WTC11 (cell line): ENCODE measurements around the gene TNIP2.

ENCODE experiments used
- CREB1 ChIP-seq: sonication (generic); formaldehyde crosslinking; IDR thresholded peaks from 2 replicates; pipeline ENCODE4 v1.8.0; 2023; ENCODE audit warnings: mild to moderate bottlenecking, missing genetic modification reagents
- FOXP1 ChIP-seq: sonication (generic); formaldehyde crosslinking; IDR thresholded peaks from 2 replicates; pipeline ENCODE4 v1.8.0; 2022; ENCODE audit warnings: missing genetic modification reagents, mild to moderate bottlenecking, moderate library complexity, borderline replicate concordance
- GABPB1 ChIP-seq: sonication (generic); formaldehyde crosslinking; IDR thresholded peaks from 2 replicates; pipeline ENCODE4 v1.8.1; 2023; ENCODE audit warnings: mild to moderate bottlenecking, missing genetic modification reagents
- JUN ChIP-seq: sonication (generic); formaldehyde crosslinking; IDR thresholded peaks from 2 replicates; pipeline ENCODE4 v1.8.0; 2023; ENCODE audit warnings: mild to moderate bottlenecking, missing genetic modification reagents
- NFYB ChIP-seq: sonication (generic); formaldehyde crosslinking; conservative IDR thresholded peaks from 2 replicates; pipeline ENCODE4 v1.8.0; 2022; ENCODE audit warnings: low read depth, missing genetic modification reagents
- SP1 ChIP-seq: sonication (generic); formaldehyde crosslinking; conservative IDR thresholded peaks from 2 replicates; pipeline ENCODE4 v1.8.1; 2022; ENCODE audit warnings: missing genetic modification reagents
- TP53 ChIP-seq: sonication (generic); formaldehyde crosslinking; IDR thresholded peaks from 2 replicates; pipeline ENCODE4 v1.8.1; 2023; ENCODE audit warnings: mild to moderate bottlenecking, missing genetic modification reagents
- TF ChIP-seq, protein P1 (sequence below): fragments of 200-600 bp; IDR thresholded peaks from 2 replicates; pipeline ENCODE4 v1.8.0; 2022; ENCODE audit warnings: antibody characterized with exemption
- TF ChIP-seq, protein P2 (sequence below): sonication (generic); formaldehyde crosslinking; IDR thresholded peaks from 2 replicates; pipeline ENCODE4 v1.8.0; 2023; ENCODE audit warnings: mild to moderate bottlenecking, missing genetic modification reagents
- TF ChIP-seq, protein P3 (sequence below): sonication (generic); formaldehyde crosslinking; IDR thresholded peaks from 2 replicates; pipeline ENCODE4 v1.8.0; 2022; ENCODE audit warnings: mild to moderate bottlenecking, missing genetic modification reagents
- TF ChIP-seq, protein P4 (sequence below): sonication (generic); formaldehyde crosslinking; IDR thresholded peaks from 2 replicates; pipeline ENCODE4 v1.8.1; 2023; ENCODE audit warnings: mild to moderate bottlenecking, missing genetic modification reagents, moderate library complexity

DNA sequence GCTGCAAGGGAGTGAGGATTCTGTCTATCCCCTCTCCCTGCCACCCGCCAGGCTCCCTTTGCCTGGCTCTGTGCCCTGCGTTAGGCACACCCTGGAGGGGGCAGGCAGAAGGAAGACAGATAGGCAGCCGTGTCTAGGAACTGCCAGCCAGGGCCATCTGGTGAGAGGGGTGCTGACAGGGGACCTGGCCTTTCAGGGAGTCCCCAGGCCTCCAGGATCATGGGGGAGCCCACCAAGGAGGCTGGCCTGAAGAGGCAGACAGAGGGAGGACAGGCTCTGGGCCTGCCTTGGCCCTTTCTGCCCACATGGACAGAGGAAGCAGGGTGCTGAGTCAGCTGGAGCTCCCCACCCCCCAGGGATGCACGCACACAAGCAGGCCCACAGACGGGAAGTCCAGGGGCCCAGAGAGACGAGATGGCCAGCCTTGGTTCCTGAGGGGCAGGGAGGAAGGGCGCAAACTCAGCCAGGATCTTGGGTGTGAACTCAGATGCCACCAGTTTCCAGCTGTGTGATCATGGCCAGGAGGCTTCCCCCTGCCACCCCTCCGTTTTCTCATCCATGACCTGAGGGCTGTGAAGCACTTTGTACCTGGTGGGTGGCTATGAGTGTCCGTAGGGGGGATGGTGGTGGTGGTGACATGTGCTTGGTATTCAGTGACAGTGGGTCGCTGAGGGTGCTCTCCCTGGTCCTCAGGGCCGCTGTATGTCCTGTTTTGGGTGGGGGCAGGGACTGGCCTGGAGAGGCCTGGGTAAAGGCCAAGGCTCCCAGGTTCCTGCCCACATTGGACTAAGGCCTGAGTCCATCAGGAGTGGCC, 38.6 kb upstream of the TNIP2 start:
- TF ChIP-seq, protein P1, sequence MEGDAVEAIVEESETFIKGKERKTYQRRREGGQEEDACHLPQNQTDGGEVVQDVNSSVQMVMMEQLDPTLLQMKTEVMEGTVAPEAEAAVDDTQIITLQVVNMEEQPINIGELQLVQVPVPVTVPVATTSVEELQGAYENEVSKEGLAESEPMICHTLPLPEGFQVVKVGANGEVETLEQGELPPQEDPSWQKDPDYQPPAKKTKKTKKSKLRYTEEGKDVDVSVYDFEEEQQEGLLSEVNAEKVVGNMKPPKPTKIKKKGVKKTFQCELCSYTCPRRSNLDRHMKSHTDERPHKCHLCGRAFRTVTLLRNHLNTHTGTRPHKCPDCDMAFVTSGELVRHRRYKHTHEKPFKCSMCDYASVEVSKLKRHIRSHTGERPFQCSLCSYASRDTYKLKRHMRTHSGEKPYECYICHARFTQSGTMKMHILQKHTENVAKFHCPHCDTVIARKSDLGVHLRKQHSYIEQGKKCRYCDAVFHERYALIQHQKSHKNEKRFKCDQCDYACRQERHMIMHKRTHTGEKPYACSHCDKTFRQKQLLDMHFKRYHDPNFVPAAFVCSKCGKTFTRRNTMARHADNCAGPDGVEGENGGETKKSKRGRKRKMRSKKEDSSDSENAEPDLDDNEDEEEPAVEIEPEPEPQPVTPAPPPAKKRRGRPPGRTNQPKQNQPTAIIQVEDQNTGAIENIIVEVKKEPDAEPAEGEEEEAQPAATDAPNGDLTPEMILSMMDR, result no peak
- no peak for TF ChIP-seq CREB1 (CRISPR knock-in tag)
- TF ChIP-seq, protein P2, sequence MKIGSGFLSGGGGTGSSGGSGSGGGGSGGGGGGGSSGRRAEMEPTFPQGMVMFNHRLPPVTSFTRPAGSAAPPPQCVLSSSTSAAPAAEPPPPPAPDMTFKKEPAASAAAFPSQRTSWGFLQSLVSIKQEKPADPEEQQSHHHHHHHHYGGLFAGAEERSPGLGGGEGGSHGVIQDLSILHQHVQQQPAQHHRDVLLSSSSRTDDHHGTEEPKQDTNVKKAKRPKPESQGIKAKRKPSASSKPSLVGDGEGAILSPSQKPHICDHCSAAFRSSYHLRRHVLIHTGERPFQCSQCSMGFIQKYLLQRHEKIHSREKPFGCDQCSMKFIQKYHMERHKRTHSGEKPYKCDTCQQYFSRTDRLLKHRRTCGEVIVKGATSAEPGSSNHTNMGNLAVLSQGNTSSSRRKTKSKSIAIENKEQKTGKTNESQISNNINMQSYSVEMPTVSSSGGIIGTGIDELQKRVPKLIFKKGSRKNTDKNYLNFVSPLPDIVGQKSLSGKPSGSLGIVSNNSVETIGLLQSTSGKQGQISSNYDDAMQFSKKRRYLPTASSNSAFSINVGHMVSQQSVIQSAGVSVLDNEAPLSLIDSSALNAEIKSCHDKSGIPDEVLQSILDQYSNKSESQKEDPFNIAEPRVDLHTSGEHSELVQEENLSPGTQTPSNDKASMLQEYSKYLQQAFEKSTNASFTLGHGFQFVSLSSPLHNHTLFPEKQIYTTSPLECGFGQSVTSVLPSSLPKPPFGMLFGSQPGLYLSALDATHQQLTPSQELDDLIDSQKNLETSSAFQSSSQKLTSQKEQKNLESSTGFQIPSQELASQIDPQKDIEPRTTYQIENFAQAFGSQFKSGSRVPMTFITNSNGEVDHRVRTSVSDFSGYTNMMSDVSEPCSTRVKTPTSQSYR, result no peak
- TF ChIP-seq GABPB1 (CRISPR knock-in tag), result no peak
- no peak for TF ChIP-seq JUN (CRISPR knock-in tag)
- TF ChIP-seq, protein P3, sequence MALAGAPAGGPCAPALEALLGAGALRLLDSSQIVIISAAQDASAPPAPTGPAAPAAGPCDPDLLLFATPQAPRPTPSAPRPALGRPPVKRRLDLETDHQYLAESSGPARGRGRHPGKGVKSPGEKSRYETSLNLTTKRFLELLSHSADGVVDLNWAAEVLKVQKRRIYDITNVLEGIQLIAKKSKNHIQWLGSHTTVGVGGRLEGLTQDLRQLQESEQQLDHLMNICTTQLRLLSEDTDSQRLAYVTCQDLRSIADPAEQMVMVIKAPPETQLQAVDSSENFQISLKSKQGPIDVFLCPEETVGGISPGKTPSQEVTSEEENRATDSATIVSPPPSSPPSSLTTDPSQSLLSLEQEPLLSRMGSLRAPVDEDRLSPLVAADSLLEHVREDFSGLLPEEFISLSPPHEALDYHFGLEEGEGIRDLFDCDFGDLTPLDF (CRISPR knock-in tag), result no peak
- TF ChIP-seq TP53 (CRISPR knock-in tag), result no peak
- TF ChIP-seq, protein P4, sequence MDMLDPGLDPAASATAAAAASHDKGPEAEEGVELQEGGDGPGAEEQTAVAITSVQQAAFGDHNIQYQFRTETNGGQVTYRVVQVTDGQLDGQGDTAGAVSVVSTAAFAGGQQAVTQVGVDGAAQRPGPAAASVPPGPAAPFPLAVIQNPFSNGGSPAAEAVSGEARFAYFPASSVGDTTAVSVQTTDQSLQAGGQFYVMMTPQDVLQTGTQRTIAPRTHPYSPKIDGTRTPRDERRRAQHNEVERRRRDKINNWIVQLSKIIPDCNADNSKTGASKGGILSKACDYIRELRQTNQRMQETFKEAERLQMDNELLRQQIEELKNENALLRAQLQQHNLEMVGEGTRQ (CRISPR knock-in tag), result no peak
- TF ChIP-seq SP1 (CRISPR knock-in tag), result no peak
- no peak for TF ChIP-seq NFYB
- TF ChIP-seq FOXP1 (CRISPR knock-in tag), result no peak
